Measurements from ENCODE around the gene SLC26A1.

The SLC26A1 gene

DNA sequence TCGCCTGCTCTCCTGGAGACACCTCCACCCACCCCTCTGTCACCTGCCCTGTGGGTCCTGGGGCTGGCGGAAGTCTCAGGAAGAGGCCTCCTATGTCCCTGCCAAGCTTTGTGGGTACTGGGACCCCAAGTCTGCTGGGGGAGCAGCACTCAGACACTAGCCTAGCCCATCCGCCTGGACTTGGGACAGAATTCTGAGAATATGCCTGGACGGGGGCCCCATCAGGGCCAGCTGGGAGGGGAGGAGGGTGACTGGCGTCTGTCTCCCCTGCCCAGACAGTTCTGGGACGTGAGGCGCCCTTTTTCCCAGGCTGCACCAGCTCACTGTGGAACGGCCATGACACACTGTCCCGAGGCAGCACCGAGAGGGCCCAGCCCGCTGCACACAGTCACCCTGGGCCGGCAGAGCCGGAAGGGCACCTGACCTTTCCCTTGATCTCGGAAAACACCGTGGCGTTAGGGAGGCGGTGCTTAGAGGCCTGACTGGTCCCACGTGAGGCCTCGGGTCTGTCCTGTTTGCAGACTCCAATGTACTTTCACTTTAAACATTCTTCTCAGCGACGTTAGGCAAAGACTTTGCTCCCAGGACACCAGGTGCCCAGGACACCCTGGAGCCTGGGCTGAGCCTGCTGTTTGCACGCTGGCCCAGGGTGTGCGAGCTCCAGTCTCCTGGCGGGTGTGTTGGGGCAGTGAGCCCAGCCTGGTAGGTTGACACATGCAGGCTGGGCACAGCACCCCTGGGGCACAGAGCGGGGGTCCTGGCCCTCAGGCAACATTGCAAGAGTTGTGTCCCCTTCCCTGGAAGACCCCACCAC is 700 bp downstream of the SLC26A1 start:
- H3K4me3 ChIP-seq (ENCODE audit: control insufficient read depth, low read depth, low read length) = no peak overlapping the region
- DNase-seq (ENCODE audit: low read depth) = no peak

DNA sequence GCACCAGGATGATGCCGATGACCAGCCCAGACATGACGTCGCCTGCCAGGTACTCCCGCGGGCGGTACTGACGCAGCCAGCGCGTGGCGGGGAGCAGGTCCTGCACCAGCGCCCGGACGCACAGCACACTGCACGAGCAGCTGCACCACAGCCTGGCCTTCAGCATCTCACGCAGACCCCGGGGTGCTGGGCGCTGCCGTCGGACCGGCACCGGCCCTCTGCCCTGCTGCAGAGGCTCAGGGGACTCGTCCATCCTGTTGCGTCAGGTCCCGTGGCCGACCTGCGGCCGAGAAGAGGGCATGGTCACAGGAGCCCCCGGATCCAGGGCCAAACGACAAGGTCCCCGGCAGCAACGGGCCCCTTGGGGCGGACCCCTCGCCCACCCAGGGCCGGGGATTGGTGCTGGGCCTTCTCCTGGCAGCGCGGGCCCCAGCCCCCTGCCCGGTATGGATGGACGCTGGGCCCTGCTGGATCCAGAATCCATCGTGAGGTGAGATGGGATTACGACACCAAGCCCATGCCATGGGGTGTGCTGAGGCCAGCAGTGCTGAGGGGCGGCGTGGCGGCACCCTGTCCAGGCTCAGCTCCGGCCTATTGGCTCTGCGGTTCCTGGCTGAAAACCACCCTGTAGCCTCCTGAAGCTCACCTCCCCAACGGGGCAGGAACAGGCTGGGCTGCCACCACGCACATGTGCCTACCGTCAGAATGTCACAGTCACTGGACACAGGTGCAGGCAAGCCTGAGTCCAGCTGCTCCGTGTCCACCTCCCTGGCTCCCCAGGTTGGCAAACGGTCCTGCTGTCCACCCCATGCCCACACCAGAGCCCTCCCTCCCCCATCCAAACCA is 1.5 kb downstream of the SLC26A1 start:
- H3K4me3 ChIP-seq (ENCODE audit: control insufficient read depth, low read depth, low read length) = no peak overlapping the region
- DNase-seq (ENCODE audit: low read depth) = no peak
- TF ChIP-seq CTCF (conservative IDR thresholded peaks at IDR 0.05; ENCODE audit: control insufficient read depth, insufficient read depth, low read depth, low read length) = no peak

More for the DNA sequence above, 700 bp downstream of the SLC26A1 start:
- no peak for TF ChIP-seq CTCF (conservative IDR thresholded peaks at IDR 0.05; ENCODE audit: control insufficient read depth, insufficient read depth, low read depth, low read length)

- H3K4me3 ChIP-seq (ENCODE audit: control insufficient read depth, low read depth, low read length) = no peak overlapping the region
- no peak for TF ChIP-seq CTCF (conservative IDR thresholded peaks at IDR 0.05; ENCODE audit: control insufficient read depth, insufficient read depth, low read depth, low read length)
- no peak for DNase-seq (ENCODE audit: low read depth)
These were observed 2.3 kb downstream of the SLC26A1 start for GRCh38 chr4:990746-991367.

- H3K4me3 ChIP-seq (ENCODE audit: control insufficient read depth, low read depth, low read length) = no peak overlapping the region
- no peak for DNase-seq (ENCODE audit: low read depth)
- TF ChIP-seq CTCF (conservative IDR thresholded peaks at IDR 0.05; ENCODE audit: control insufficient read depth, insufficient read depth, low read depth, low read length) = no peak
These were observed 3.3 kb downstream of the SLC26A1 start for GRCh38 chr4:989722-990471.

DNA sequence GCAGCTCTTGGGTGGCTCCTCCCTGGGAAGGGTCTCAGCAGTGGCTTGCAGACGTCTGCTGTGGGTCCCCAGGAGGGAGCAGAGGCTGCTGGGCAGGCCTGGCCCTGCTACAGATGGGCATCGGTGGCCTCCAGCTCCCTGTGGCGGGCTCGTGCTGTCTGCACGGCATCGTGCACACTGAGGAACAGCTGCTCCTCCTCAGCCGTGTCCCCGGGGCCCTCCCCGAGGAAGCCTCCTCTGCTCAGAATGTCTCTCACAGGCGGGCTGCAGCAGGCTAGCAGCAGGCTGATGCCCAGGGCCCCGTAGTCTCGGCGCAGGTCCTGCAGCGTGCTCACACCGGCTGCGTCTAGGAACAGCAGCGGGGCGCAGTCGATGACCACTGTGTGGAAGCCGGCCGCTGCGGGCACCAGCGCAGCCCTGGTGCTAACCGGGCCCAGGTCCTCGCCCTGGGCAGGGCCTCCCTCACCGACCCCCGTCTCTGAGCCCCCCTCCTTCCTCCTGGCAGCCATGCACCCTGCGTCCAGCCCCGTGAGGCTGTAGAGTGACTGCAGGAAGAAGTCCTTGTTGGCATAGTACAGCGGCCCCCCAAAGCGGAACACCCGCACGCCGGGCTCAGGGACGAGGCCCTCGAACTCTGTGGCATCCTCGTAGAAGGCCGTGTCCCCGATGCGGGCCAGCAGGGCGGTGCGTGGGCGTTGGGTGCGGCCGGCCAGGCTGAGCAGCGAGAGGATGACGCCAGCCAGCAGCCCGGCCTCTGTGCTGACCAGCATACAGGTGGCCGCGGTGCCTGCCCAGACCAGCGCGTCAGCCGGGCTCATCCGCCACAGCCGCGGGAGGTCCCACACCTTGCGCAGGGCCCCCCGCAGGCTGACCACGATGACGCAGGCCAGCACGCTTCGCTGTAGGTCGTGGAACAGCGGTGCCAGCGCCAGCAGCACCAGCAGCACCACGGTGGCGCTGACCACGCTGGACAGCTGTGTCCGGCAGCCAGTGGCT is 4.2 kb downstream of the SLC26A1 start:
- peak; percentile 11 for DNase-seq (ENCODE audit: low read depth)

More for the DNA sequence above, 4.2 kb downstream of the SLC26A1 start:
- no peak overlapping the region for H3K4me3 ChIP-seq (ENCODE audit: control insufficient read depth, low read depth, low read length)
- TF ChIP-seq CTCF (conservative IDR thresholded peaks at IDR 0.05; ENCODE audit: control insufficient read depth, insufficient read depth, low read depth, low read length) = no peak

Data from fibroblast of mammary gland (primary cell).